Upper lobe of left lung (tissue), 6 donors: ENCODE data around the gene MISP3. TPM values are rescaled to one million over a fixed set of nuclear protein-coding genes. Genes with fewer than 3 reads are reported as not detected.
A peak's percentile ranks its signal among the peaks of the same experiment; 100 is the strongest.
"Not testable (repeated sequence)": the region's sequence is repeated elsewhere in the genome, so short reads cannot be mapped to it uniquely, and the experiment has no call there.

Experiments used
- ATAC-seq, 2 donors: fragments of 200-7000 bp; cut with Tn5 transposase; one replicate each; pipeline ENCODE4 v1.9.1; 2022; ENCODE audit warnings: mild to moderate bottlenecking in 2 of 2, moderate library complexity in 2 of 2; ENCODE audit not compliant: low FRiP score in 2 of 2
- DNase-seq, 2 donors: peaks; one replicate each; pipeline ENCODE4 v3.0.0-alpha.2; 2019 to 2020
- H3K27ac ChIP-seq, 4 donors: fragments of 200-600 bp; sonication (generic); one replicate each; pipeline ENCODE4 v1.5.1; 2016 to 2019
- H3K27me3 ChIP-seq, 4 donors: fragments of 200-600 bp; sonication (generic); one replicate each; pipeline ENCODE4 v1.5.1; 2017 to 2019
- H3K36me3 ChIP-seq, 4 donors: fragments of 200-600 bp; sonication (generic); one replicate each; pipeline ENCODE4 v1.5.1; 2016 to 2019
- H3K4me1 ChIP-seq, 4 donors: fragments of 200-600 bp; sonication (generic); one replicate each; pipeline ENCODE4 v1.5.1; 2018 to 2019
- H3K4me3 ChIP-seq, 4 donors: fragments of 200-600 bp; sonication (generic); one replicate each; pipeline ENCODE4 v1.5.1; 2017 to 2019; ENCODE audit warnings: mild to moderate bottlenecking in 2 of 4, moderate library complexity in 1 of 4
- H3K9me3 ChIP-seq, 4 donors: fragments of 200-600 bp; sonication (generic); one replicate each; pipeline ENCODE4 v1.5.1; 2018 to 2019
- CTCF ChIP-seq, 6 experiments: fragments of 450-650 bp in 4 of 6; fragments of 200-600 bp in 2 of 6; sonication (generic) in 2 of 6; IDR thresholded peaks; one replicate each; pipeline ENCODE4 v1.5.1; 2016 to 2019; ENCODE audit warnings: antibody characterized with exemption in 6 of 6
- EP300 ChIP-seq, 4 donors: sonication (generic); formaldehyde crosslinking; IDR thresholded peaks; one replicate each; pipeline ENCODE4 v1.5.1; 2017; ENCODE audit warnings: antibody characterized with exemption in 4 of 4, control low read depth in 2 of 4
- POLR2A ChIP-seq, 4 donors: fragments of 450-650 bp; IDR thresholded peaks; one replicate each; pipeline ENCODE4 v1.5.1; 2016 to 2017; ENCODE audit warnings: antibody characterized with exemption in 4 of 4, mild to moderate bottlenecking in 2 of 4
- POLR2AphosphoS5 ChIP-seq, 2 donors: sonication (generic); formaldehyde crosslinking; IDR thresholded peaks; one replicate each; pipeline ENCODE4 v1.5.1; 2017; ENCODE audit warnings: antibody characterized with exemption in 2 of 2
- WGBS, 2 donors: methylation state at CpG; one replicate each; pipeline ENCODE4 v1.1.5; 2017 to 2018; 5-methylcytosine and 5-hydroxymethylcytosine counted together
- total RNA-seq, 6 donors: library from RNA; depleted of rRNA in 4 of 6; stranded (reverse); fragments of >200 nt in 4 of 6; gene quantifications; one replicate each; pipeline versions ENCODE4 v1.1.0 to v1.2.1, GENCODE V29; 2016 to 2021
- donor health status: DM: no; HTN: no; CAD: no; lungs with moderate emphysema.
- donor health status: DM: no; HTN: yes; CAD: no; lungs with severe emphysema.

MISP3 gene
- total RNA-seq, 6 donors from 2014 or later, result 7.9 to 31.2 (median 12.3) TPM

- no peak for ATAC-seq
- no peaks in the 10 kb centered on the region for H3K9me3 ChIP-seq
- no peak for TF ChIP-seq CTCF (IDR thresholded peaks at IDR 0.05)
- no peak for TF ChIP-seq EP300 (IDR thresholded peaks at IDR 0.05)
- no peak for TF ChIP-seq POLR2AphosphoS5 (IDR thresholded peaks at IDR 0.05)
- no peak for TF ChIP-seq POLR2A (IDR thresholded peaks at IDR 0.05)
- H3K27ac ChIP-seq, result no peak overlapping the region
- H3K4me3 ChIP-seq, result no peak overlapping the region
- H3K27me3 ChIP-seq, result no peaks in the 10 kb centered on the region
- 78 to 82% methylated on average over 4 of the region's 4 CpGs for WGBS, 2 donors
- DNase-seq, result no peak
- no peaks in the 10 kb centered on the region for H3K36me3 ChIP-seq
- peaks cover 12 to 25% (median 17%) of the 10 kb centered on the region in 4 donors for H3K4me1 ChIP-seq
Observed at GRCh38 chr19:14028901-14029300, 43.7 kb upstream of the MISP3 start.

DNA sequence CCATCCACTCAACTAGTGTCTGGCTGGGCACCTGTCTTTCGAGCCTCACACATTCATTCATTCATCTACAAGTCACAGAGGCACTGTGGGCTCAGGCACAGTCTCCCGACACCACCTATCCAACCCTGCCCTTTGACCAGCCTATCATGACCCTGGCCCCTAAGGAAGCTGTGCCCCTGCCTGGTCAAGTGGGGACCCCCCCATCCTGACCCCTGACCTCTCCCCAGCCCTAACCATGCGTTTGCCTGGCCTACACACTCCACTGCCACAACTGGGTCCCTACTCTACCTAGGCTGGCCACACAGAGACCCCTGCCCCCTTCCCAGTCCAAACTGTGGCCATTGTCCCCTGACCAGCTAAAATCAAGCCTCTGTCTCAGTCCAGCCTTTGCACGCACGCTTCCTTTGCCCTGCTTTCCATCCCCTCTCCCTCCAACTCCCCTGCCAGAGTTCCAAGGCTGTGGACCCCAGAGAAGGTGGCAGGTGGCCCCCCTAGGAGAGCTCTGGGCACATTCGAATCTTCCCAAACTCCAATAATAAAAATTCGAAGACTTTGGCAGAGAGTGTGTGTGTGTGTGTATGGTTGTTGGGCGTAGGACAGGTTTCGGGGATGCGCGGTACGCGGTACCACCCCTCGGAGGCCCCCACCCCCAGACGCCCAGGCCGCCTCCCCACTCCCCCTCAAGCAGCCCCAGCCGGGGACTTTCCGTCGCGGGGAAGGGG is 41.4 kb upstream of the MISP3 start:
- no peak for DNase-seq
- Histone ChIP-seq H3K27me3 (no peaks in the 10 kb centered on the region), H3K4me1 (peaks cover 10 to 22% (median 13%) of the 10 kb centered on the region in 4 donors), H3K9me3 (no peaks in the 10 kb centered on the region), H3K4me3 (peak overlapping the region; percentile 51 to 83 (median 72)), H3K27ac (peak overlapping the region; percentile 76 to 93 (median 92)), H3K36me3 (no peaks in the 10 kb centered on the region)
- TF ChIP-seq POLR2AphosphoS5 (IDR thresholded peaks at IDR 0.05) (no peak), CTCF (IDR thresholded peaks at IDR 0.05) (no peak), POLR2A (IDR thresholded peaks at IDR 0.05) (no peak), EP300 (IDR thresholded peaks at IDR 0.05) (no peak)
- ATAC-seq, result no peak
- 21 to 43% methylated on average over 8 to 20 of the region's 20 CpGs for WGBS, 2 donors

DNA sequence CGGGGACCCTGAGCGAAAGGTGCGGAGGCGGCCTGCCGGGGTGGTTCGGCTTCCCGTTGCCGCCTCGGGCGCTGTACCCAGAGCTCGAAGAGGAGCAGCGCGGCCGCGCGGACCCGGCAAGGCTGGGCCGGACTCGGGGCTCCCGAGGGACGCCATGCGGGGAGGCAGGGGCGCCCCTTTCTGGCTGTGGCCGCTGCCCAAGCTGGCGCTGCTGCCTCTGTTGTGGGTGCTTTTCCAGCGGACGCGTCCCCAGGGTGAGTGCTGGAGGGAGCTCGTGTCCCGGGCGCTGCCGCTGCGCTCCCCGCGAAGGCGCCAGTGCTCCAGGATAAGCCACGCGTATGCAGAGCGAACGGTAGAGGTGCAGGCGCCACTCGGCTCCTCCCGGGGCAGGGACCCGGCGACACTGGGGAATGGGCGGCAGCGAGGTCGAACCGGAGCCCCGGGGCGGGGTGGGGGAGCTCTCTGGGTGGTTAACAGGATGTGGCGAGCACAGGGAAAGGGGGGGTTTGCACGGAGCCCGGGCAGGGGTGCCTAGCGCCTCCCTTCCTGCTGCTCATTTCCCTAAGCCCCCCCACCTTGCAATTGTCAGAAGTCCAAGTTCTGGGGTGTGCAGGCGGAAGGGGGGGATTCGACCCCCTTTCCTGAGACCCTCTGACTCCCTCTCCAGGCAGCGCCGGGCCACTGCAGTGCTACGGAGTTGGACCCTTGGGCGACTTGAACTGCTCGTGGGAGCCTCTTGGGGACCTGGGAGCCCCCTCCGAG is 40.7 kb upstream of the MISP3 start, which contains the start of gene IL27RA:
Gene IL27RA (plus strand): TSS at position 44 of the 762 bp plus-strand sequence. CDS start 111 bp downstream, at position 155.
- peak; percentile 62 to 82 (median 68) for TF ChIP-seq CTCF (IDR thresholded peaks at IDR 0.05)
- TF ChIP-seq POLR2AphosphoS5 (IDR thresholded peaks at IDR 0.05), result peak; percentile 39 to 67
- no peak for TF ChIP-seq EP300 (IDR thresholded peaks at IDR 0.05)
- TF ChIP-seq POLR2A (IDR thresholded peaks at IDR 0.05), result peak in 2 of 4 donors; percentile 63 to 73
- Histone ChIP-seq H3K4me1 (peaks cover 10 to 22% (median 13%) of the 10 kb centered on the region in 4 donors), H3K36me3 (no peaks in the 10 kb centered on the region), H3K27me3 (no peaks in the 10 kb centered on the region), H3K4me3 (peak within 1 kb of the TSS; percentile 51 to 83 (median 72)), H3K9me3 (no peaks in the 10 kb centered on the region), H3K27ac (peak within 1 kb of the TSS; percentile 76 to 93 (median 92))
- 0 to 2% methylated on average over 27 to 51 of the region's 63 CpGs for WGBS, 2 donors
- DNase-seq (peak; percentile 66 to 93), ATAC-seq (peak; percentile 82 to 87)

DNA sequence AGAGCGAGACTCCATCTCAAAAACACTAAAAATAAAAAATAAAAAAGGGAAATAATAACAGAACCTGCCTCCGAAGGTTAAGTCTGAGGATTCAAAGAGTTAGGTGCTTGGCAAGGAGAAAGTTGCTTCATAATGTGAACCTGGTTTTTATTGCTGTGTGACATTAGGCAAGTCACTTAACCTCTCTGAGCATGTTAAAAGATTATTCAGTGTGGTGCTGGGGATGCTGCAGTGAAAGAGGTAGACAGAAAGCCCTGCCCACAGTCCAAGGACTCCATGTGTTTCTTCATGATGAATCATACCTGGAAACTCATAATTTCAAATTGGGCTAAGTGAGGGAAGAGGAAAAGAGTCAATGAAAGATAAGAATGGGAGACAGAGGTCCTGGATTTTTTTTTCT is 38.6 kb upstream of the MISP3 start:
- Histone ChIP-seq H3K4me1 (peaks cover 10 to 22% (median 13%) of the 10 kb centered on the region in 4 donors), H3K9me3 (no peaks in the 10 kb centered on the region), H3K27me3 (no peaks in the 10 kb centered on the region), H3K27ac (no peak overlapping the region), H3K36me3 (no peaks in the 10 kb centered on the region), H3K4me3 (no peak overlapping the region)
- WGBS, 2 donors, result 93 to 94% methylated on average over 2 of the region's 2 CpGs
- ATAC-seq (no peak), DNase-seq (no peak)
- TF ChIP-seq CTCF (IDR thresholded peaks at IDR 0.05), result no peak
- no peak for TF ChIP-seq POLR2A (IDR thresholded peaks at IDR 0.05)
- no peak for TF ChIP-seq POLR2AphosphoS5 (IDR thresholded peaks at IDR 0.05)
- TF ChIP-seq EP300 (IDR thresholded peaks at IDR 0.05), result no peak

GRCh38 chr19:14035159-14035558 is 37.4 kb upstream of the MISP3 start:
- not testable (repeated sequence) for ATAC-seq, H3K27me3 ChIP-seq, H3K4me3 ChIP-seq, H3K9me3 ChIP-seq, DNase-seq, H3K36me3 ChIP-seq, H3K27ac ChIP-seq
- peaks cover 10 to 22% (median 13%) of the 10 kb centered on the region in 4 donors for H3K4me1 ChIP-seq
- WGBS, 2 donors, result 87 to 91% methylated on average over 12 of the region's 12 CpGs
